ENCODE data around the gene TRIO.

TRIO gene

DNA sequence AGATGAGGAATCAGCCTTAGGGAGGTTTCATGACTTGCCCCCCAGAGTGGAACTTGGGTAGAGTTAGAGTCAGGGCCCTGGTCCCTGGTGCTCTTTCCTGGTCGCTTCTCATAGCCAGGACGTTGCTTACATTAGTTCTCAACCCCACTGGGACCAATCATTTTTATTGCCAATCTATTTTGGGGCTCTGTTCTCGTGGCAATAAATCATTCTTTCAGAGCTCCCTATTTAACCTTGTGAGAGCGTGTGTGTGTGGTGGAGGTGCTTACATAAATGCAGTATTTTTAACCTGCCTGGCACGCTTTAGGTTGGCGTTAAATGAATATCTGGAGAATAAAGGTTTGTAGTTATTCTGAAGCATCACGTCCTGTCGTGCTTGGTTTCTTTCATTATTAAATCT, 4.1 kb downstream of the TRIO start:
- DNase-seq (ENCODE audit: low spot score) = no peak

DNA sequence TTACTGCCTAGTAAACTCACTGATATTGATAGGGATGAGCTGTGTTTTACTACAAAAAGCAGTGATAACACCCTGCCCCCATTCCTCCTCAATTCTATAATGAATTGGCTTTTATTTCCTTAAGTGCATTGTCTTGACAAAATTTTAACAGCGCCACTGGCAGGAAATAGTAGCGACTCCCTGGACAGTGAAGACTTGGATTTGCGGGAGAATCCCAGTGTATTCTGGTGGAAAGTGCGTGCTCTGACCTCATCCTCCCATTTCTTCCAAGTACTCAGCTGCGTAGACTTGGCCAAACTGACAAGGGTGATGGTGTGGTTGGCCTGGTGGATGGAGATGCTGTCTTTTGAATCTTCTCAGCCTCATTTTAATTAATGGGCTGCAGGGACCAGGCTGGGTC, 5.3 kb downstream of the TRIO start:
- DNase-seq (ENCODE audit: low spot score) = no peak

DNA sequence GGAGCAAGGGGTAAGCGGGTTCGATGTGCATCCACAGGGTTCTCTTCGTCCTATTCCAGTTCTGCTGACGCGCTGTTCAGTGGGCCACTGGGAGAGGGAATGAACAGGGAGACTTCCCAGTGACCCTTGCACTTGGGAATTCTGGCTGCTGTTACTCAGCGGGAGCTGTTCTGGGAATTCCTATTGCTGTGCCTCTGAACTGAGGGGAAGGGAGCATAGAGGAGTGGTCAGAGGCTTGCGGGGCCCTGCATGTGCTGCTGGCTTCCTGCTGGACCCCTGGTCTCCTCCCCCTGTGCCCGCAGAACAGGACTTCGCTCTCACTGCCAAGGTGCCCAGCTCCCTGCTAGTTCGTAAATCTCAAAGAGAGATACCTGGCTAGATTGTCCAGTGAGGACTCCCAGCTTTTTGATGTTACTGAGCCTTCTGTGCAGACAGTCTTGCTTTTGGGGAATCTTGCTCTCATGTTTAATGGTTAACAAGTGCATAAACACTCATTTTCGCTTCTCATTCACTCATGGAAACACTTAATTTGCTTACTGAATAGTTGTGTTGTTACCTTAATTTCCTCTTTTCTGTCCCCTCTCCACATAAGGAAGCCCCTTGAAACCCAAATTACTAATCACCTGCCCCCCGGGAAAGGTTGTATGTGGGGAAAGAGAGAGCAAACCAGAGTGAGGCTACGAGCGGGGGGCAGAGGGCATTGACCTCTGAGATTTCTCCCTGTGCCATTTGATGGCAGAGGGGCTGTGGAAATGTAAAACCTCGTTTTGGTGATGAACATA, 5.9 kb downstream of the TRIO start:
- DNase-seq (ENCODE audit: low spot score) = no peak

DNA sequence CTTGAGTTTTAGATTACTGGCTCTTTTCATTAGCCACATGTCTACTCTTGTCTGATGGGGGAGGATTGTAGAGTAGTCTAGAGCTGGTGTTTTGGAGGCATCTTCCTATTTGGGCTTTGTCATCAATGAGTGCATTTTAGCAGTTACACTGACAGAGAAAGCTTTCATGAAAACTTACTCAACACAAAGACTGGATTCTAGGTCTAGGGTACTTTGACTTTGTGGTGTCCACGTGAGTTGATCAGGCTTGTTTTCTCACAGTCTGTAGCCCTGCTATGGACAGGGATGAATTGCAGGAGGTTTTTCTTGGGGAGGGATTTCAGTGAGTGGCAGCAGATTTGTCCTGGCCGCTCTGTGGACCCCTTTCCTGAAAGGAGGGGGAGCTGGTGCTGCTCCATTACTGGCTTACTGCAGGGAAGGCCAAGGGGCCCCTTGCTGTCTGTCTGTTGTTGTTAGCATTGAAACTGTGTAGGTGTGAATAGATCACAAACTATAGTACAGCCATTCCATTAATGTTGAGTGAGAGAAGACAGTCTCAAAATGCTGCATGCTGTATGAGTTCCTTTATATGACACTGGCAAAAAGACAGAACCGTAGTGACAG, 6.6 kb downstream of the TRIO start:
- DNase-seq (ENCODE audit: low spot score) = no peak

- no peak for DNase-seq (ENCODE audit: low spot score)
These were observed 8.3 kb downstream of the TRIO start for GRCh38 chr5:14151416-14151815.

DNA sequence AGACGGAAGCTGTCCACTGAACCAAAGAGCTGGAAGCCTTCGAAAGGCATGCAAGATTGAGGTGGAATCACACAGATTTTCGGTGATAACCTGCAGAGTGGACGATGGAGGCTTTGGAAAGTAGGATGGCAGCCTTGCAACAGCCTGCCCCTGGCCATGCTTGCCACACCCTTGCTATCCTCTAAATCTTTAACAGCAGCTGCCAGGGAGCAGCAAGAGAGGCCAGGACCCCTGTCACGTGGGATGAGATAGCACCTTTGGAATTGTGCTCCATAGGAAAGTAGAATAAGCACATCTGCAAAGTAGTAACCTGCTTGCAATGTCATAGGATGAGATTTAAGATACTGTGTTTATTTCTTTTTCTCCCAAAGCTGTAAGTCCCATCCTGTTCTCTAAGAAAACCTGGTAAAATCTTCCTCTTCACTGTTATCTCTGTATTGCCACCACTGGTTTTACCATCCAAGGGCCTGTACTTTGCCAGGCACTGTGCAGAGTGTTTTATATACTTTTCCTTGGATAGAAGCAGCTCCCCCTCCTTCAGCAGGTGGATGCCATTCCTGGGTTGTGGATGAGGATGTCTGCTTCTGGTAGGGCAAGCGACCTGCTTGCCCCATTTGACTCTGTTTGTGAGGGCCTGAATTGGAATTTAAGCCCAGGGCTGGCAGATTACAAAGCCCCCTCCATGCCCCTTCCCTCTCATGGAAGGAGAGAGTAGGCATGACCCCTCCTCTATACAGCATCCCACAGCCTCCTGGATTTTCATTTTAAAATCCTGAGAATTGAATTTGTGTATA, 10.1 kb downstream of the TRIO start:
- DNase-seq (ENCODE audit: low spot score) = no peak

DNA sequence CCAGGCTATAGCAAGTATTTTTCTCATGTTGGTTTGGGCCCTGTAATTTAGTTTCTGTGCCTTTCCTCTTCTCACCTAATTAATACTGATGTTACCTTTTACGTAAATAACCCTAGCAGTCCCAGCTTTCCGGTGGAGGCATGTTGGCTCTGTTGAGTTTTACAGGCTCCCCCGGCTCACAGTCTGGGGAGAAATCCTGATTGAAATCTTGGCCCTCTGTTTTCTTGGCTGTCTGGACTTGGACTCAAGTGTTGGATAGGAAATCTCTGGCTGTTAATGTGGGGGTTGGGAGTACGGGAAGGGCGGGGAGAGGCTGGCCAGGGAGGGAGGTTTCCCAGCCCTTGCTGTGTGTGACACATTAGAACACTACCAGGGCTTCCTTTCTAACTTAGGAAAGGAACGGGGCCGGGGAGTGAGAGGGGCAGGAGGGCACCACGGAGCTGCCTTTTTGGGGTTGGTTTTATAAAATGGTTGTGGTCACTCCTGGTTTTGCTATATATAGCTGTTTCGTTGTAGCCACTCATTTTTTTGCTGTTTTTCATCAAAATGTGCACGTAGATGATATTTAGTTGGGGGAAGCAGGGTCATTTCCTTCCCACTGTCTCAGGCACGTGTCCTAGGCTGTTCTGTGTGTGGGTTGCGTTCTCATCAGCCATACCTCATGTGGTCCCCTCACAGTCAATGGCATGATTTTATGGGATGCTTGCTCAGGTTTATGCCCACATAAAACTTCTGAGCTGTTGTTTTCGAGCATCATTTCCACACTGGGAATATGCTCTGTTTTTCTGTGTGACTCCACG, 11.0 kb downstream of the TRIO start:
- no peak for DNase-seq (ENCODE audit: low spot score)

DNA sequence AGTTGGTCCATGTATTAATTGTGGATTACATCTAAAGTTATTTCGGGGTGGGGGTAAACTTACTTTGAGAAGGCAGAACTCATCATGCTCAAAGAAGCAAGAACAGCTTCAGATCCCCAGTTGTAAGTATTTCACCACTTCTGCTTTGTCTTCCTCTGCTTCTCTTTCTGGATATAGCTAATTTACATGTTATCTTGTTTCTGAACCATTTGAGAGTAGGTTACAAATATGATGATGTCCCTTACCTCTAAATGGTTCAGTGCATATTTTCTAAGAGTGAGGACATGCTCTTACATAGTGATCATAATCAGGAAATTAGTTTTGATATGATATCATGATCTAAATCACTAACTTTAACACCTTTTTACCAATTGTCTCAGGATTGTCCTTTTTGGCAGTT, 11.9 kb downstream of the TRIO start:
- DNase-seq (ENCODE audit: low spot score) = no peak

- no peak for DNase-seq (ENCODE audit: low spot score)
These were observed 12.6 kb downstream of the TRIO start for GRCh38 chr5:14155739-14156138.

DNA sequence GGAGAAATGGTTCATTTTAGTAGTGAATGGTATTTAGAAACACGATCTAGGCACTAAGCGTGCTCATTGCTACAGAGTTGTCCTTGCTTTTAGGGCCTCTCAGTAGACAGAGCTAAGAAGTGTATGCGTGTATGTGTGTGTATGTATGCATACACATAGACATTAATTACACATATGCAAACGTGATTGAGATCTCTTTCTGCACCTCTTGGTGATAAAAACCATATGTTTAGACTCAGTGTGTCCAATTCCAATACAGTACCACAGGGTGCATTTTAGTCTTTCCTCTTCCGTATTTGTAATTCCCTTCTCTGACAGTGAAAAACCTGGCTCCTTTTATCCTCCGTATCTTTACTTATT, 13.1 kb downstream of the TRIO start:
- DNase-seq (ENCODE audit: low spot score) = no peak

- no peak for DNase-seq (ENCODE audit: low spot score)
These were observed 13.7 kb downstream of the TRIO start for GRCh38 chr5:14156650-14157492.

DNA sequence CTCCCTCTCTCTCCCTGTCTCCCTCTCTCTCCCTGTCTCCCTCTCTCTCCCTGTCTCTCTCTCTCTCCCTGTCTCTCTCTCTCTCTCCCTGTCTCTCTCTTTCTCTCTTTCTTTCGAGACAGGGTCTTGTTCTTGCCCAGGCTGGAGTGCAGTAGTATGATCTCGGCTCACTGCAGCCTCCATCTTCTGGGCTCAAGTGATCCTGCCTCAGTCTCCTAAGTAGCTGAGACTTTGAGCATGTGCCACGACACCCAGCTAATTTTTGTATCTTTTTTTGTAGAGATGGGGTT, 14.3 kb downstream of the TRIO start:
- DNase-seq (ENCODE audit: low spot score) = no peak

DNA sequence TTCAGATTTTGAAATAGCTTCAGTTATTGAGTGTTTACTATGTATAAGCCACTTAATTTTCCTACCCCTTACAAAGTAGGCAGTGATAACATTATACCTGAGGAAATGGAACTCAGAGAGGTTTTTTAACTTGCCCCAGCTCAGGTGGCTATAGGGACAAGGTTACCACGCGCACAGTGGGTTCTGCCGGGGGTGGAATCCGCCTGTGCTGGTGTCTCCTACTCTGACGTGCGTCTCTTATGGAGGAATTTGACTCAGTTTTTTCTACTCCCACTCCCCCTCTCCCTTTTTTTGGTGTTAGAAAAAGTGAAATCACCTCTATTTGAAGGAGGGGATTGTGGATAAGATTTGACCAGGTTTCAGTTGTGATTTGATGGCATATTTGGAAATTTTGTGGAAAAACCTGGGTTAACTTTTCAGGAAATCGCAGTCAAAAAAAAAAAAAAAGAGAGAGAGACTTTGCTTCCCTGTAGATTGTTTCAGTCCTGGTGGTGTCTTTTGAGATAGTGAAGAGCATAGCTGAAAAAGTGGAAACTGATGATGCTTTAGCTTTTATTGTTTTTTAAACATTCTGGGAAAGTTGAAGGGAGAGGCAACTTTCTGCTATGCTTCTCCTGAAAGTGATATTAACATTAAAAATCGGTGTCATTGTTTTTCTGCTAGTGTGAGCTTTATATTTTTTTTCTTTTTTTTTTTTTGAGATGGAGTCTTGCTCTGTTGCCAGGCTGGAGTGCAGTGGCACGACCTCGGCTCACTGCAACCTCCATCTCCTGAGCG, 15.9 kb downstream of the TRIO start:
- DNase-seq (ENCODE audit: low spot score) = no peak

- no peak for DNase-seq (ENCODE audit: low spot score)
These were observed 18.8 kb downstream of the TRIO start for GRCh38 chr5:14161825-14162556.

- no peak for DNase-seq (ENCODE audit: low spot score)
These were observed 21.3 kb downstream of the TRIO start for GRCh38 chr5:14164164-14165163.

DNA sequence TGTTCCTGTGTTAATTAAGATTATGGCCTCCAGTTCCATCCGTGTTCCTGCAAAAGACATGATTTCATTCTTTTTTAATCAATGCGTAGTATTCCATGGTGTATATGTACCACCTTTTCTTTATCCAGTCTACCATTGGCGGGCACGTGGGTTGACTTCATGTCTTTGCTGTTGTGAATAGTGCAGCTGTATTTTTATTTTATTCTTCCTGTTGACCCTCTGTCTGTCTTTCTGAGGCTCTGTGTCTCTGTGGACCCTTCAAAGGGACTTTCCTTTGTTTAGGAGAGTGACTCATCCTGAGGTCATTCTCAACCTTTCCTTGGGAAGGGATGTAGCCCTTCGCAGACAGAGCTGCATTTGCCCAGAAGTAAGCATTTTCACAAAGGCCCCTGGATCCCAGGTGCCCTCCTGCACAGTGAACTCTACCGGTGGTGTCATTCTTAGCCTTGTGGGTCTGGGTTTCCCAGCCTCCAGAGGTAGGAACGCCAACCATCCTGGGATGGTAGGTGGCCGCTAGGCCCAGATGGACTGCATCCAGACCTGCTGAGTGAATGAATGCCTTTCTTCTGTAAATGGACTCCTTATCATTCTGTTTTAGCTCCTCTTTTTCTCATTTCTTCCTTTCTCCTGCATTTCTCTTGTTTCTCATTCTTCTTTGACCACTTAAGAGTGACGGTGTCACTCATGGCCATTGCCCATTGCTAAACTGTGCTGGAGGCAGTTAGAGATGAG, 22.4 kb downstream of the TRIO start:
- no peak for DNase-seq (ENCODE audit: low spot score)

- DNase-seq (ENCODE audit: low spot score) = no peak
These were observed 23.3 kb downstream of the TRIO start for GRCh38 chr5:14166437-14166836.

DNA sequence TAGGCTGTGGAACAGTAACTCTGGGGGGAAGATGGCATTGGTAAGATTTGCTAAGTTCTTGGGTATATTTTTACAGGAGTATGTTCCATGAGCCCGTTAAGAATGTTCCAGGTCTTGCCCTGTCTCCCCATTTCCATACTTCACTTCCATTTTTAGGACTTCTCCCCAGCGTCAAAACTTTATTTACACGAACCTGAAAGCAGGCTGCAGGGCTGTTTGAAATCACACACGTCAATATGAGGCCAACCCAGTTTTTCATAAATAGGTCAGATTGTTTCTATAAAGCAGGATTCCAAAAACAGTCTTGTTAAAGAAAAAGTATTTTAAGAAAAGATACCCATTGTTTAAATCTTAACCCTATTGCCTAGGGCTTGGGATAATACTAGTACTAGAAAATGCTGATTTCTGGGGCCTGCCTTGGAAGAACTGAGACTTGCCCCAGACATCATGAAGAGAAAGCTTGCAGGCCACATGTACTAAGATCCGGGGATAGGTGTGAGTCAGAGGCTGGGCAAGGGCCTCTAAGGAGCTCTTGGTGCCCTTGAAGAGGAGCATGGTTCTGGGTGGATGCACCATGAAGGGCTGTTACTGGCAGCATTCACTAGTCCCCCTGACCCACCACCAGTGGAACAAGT, 24.2 kb downstream of the TRIO start:
- no peak for DNase-seq (ENCODE audit: low spot score)
